Effector memory CD8-positive, alpha-beta T cell (primary cell): ENCODE measurements around the gene MBNL3.
"Not testable (repeated sequence)": the region's sequence is repeated elsewhere in the genome, so short reads cannot be mapped to it uniquely, and the experiment has no call there.

Source experiments
- ATAC-seq: fragments of 150-1000 bp; cut with Tn5 transposase; replicated peaks from 2 replicates; pipeline ENCODE4 v1.10.0; 2021; ENCODE audit warnings: mild to moderate bottlenecking, moderate library complexity
- DNase-seq, 3 experiments: peaks; one replicate each; pipeline ENCODE4 v3.0.0; 2021
- H3K27ac Mint-ChIP-seq, 2 donors: one replicate each; pipeline ENCODE4 v1.8.0; 2022; ENCODE audit warnings: mild to moderate bottlenecking in 2 of 2, mixed read lengths in 2 of 2, moderate library complexity in 2 of 2
- H3K27me3 Mint-ChIP-seq, 2 donors: one replicate each; pipeline ENCODE4 v1.8.0; 2022; ENCODE audit warnings: mixed read lengths in 2 of 2
- H3K36me3 Mint-ChIP-seq: one replicate; pipeline ENCODE4 v1.8.0; 2022; ENCODE audit warnings: mild to moderate bottlenecking, moderate library complexity, mixed read lengths; ENCODE audit not compliant: insufficient read depth
- H3K4me1 Mint-ChIP-seq, 2 donors: one replicate each; pipeline ENCODE4 v1.8.0; 2022; ENCODE audit warnings: low read depth in 2 of 2, mixed read lengths in 2 of 2
- H3K4me3 Mint-ChIP-seq, 2 donors: one replicate each; pipeline ENCODE4 v1.8.0; 2022; ENCODE audit warnings: mild to moderate bottlenecking in 2 of 2, mixed read lengths in 2 of 2, moderate library complexity in 2 of 2
- H3K9me3 Mint-ChIP-seq, 2 donors: one replicate each; pipeline ENCODE4 v1.8.0; 2022; ENCODE audit warnings: mixed read lengths in 2 of 2

The MBNL3 gene

DNA sequence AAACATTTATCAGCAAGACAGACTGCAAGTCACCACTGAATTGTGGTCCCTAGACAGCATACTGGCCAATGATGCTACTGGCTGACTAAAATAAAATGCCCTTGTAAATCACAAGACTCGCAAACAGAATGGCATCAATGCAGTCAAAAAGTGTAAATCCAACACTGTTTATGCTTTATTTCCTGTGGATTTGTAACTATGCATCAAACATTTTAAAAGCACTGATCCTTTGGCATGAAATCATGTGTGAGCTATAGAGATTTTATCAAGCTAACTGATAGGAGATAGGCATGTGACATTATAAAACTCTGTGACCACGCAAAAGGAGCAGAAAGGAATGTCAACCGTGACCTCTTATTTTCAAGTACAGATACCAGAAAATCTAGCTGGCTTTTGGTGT lies 20.8 kb downstream of the MBNL3 start:
- DNase-seq = no peak
- Mint-ChIP-seq H3K4me1 (no peaks in the 10 kb centered on the region), H3K27me3 (no peaks in the 10 kb centered on the region), H3K4me3 (no peak overlapping the region), H3K9me3 (no peaks in the 10 kb centered on the region), H3K36me3 (no peaks in the 10 kb centered on the region), H3K27ac (no peak overlapping the region)
- no peak for ATAC-seq

DNA sequence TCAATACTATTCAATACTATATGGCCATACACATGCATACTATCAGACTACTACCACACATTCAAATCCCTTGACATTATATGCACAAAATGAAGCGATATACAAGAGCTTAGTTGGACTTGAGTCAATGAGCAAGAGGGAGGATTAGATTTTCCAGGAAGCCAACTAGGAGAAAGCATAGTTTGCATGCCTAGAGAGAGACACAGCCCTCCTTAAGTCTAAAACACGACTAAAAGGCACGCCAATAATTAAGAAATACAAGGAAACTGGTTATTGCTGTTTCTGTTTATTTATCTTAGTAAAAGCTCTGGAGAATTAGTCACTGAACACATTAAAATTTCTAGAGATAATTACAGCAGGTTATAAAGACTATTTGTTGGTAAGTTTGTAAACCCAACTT lies 21.8 kb downstream of the MBNL3 start:
- H3K9me3 Mint-ChIP-seq = no peaks in the 10 kb centered on the region
- ATAC-seq = no peak
- no peak overlapping the region for H3K27ac Mint-ChIP-seq
- H3K4me3 Mint-ChIP-seq = no peak overlapping the region
- H3K27me3 Mint-ChIP-seq = no peaks in the 10 kb centered on the region
- no peak for DNase-seq
- no peaks in the 10 kb centered on the region for H3K36me3 Mint-ChIP-seq
- H3K4me1 Mint-ChIP-seq = peaks cover 0 to 1% of the 10 kb centered on the region in 2 donors

DNA sequence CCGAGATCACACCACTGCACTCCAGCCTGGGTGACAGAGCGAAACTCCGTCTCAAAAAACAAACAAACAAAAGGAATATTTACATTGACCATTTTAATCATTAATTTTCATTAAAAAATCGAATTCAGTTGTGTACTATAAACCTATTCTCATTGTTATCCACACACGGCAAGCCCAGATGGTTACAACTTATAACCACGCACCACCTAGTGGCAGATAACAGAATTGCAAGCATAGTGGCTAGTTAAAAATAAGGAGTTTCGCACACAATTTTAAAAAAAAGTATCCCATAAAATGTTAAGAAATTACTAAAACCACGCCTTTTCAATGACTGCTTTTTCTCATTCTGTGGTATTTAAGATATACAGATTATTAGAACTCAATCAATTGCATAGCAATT lies 25.4 kb downstream of the MBNL3 start:
- Mint-ChIP-seq H3K36me3 (peaks cover 3% of the 10 kb centered on the region), H3K9me3 (no peaks in the 10 kb centered on the region), H3K4me3 (no peak overlapping the region), H3K27ac (no peak overlapping the region), H3K27me3 (no peaks in the 10 kb centered on the region), H3K4me1 (peaks cover 2 to 4% of the 10 kb centered on the region in 2 donors)
- no peak for ATAC-seq
- no peak for DNase-seq

- Mint-ChIP-seq H3K4me3 (no peak overlapping the region), H3K4me1 (peaks cover 2 to 4% of the 10 kb centered on the region in 2 donors), H3K27ac (no peak overlapping the region), H3K9me3 (no peaks in the 10 kb centered on the region), H3K36me3 (peaks cover 3% of the 10 kb centered on the region), H3K27me3 (no peaks in the 10 kb centered on the region)
- no peak for DNase-seq
- no peak for ATAC-seq
These were observed 27.0 kb downstream of the MBNL3 start for GRCh38 chrX:132461886-132462285.

- H3K27me3 Mint-ChIP-seq = no peaks in the 10 kb centered on the region
- H3K4me3 Mint-ChIP-seq = no peak overlapping the region
- no peak overlapping the region for H3K27ac Mint-ChIP-seq
- H3K36me3 Mint-ChIP-seq = no peaks in the 10 kb centered on the region
- H3K9me3 Mint-ChIP-seq = no peaks in the 10 kb centered on the region
- ATAC-seq (no peak), DNase-seq (no peak)
- H3K4me1 Mint-ChIP-seq = peaks cover 0 to 4% of the 10 kb centered on the region in 2 donors
These were observed 35.8 kb downstream of the MBNL3 start for GRCh38 chrX:132452911-132453550.

DNA sequence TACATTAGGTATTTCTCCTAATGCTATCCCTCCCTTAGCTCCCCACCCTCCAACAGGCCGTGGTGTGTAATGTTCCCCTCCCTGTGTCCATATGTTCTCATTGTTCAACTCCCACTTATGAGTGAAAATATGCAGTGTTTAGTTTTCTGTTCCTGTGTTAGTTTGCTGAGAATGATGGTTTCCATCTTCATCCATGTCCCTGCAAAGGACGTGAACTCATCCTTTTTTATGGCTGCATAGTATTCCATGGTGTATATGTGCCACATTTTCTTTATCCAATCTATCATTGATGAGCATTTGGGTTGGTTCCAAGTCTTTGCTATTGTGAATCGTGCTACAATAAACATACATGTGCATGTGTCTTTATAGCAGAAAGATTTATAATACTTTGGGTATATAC lies 42.9 kb downstream of the MBNL3 start:
- not testable (repeated sequence) for H3K27ac Mint-ChIP-seq, H3K9me3 Mint-ChIP-seq, DNase-seq, ATAC-seq, H3K4me3 Mint-ChIP-seq, H3K36me3 Mint-ChIP-seq, H3K27me3 Mint-ChIP-seq, H3K4me1 Mint-ChIP-seq

DNA sequence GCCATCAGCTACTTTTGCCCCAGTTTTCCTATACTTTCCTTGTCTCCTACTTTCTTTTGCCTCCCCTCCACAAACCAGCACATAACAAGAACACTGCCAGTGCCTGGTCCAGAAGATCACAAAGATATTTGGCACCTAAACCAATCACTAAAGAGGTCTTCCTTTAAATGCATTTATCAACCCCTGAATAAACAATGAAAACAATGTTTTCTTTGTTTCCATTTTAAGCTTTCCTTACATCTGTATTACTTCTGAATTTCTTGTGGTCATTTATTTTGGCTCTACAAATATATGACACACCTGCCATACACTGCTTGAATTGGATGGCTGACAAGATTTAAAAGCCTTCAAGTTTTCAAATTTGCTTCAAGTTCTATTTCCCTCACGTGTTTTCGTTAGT lies 43.9 kb downstream of the MBNL3 start:
- ATAC-seq (no peak), DNase-seq (no peak)
- H3K4me3 Mint-ChIP-seq = no peak overlapping the region

DNA sequence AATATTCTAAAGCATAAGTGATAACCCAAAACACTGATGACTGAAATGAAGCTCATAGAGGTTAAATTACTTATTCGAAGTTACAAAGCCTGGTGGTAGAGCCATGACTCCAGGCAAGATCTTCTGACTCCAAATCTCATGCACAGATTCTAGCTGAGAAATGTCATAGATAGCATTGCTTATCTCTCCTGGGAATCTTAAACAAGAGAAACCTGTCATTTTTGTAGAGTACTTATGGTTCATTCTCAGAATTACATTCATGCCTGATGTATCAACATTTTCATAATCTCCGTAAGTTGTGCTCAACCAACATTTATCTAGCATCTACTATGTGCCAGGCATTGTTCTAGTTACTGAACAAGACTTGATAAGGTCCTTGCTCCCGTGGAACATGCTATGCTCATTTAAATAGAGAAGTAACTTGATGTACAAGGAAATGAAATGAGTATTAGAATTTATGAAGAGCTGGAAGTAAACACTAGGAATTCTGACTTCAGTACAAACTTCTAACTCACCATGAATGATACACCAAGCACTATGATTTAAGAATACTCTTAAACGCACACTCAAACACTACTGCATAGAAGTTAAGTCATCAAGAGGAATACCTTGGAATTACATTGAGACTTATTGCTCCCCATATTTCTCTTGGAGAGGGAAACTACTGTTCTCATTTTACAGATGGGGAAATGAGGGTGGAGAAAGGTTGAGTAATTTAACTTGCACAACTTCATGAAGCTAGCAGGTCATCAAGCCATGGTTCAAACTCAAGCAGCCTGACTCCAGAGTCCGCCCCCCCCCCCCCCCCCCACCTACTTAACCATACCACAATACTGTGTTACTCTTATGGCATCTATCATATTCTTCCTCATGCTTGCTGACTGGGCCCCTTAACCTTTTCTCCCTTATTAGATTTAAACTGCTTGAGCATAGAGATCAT lies 45.4 kb downstream of the MBNL3 start:
- no peak for DNase-seq
- H3K36me3 Mint-ChIP-seq = no peaks in the 10 kb centered on the region
- H3K27me3 Mint-ChIP-seq = no peaks in the 10 kb centered on the region
- H3K4me3 Mint-ChIP-seq = no peak overlapping the region
- peaks cover 2 to 4% of the 10 kb centered on the region in 2 donors for H3K4me1 Mint-ChIP-seq
- H3K9me3 Mint-ChIP-seq = no peaks in the 10 kb centered on the region
- H3K27ac Mint-ChIP-seq = no peak overlapping the region
- no peak for ATAC-seq

More for the DNA sequence above, 43.9 kb downstream of the MBNL3 start:
- no peaks in the 10 kb centered on the region for H3K36me3 Mint-ChIP-seq
- no peaks in the 10 kb centered on the region for H3K27me3 Mint-ChIP-seq
- no peak overlapping the region for H3K27ac Mint-ChIP-seq
- peaks cover 2 to 4% of the 10 kb centered on the region in 2 donors for H3K4me1 Mint-ChIP-seq
- no peaks in the 10 kb centered on the region for H3K9me3 Mint-ChIP-seq

DNA sequence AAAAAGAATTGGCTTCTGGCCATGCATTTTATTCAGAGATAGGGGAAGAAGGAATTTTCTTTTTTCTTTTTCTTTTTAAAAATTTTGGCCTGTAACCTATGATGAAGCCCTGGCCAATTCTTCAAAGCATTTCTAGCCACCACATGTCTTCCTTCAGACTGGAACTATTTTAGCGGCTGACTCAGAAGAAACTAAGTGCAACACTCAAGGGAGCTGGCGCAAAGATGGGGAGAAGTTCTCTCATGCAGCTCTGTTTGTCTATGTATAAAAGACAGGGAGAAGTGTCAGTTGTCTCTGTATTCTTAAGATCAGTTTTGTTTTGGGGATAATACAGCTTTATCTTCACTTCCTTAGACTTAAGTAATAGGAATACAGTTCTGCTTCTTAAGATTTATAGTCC lies 46.1 kb downstream of the MBNL3 start:
- Mint-ChIP-seq H3K9me3 (no peaks in the 10 kb centered on the region), H3K27ac (no peak overlapping the region), H3K4me1 (peaks cover 2 to 4% of the 10 kb centered on the region in 2 donors), H3K4me3 (no peak overlapping the region), H3K27me3 (no peaks in the 10 kb centered on the region), H3K36me3 (no peaks in the 10 kb centered on the region)
- DNase-seq (no peak), ATAC-seq (no peak)

- H3K4me3 Mint-ChIP-seq = no peak overlapping the region
- H3K4me1 Mint-ChIP-seq = peaks cover 3 to 7% of the 10 kb centered on the region in 2 donors
- no peak for ATAC-seq
- H3K36me3 Mint-ChIP-seq = no peaks in the 10 kb centered on the region
- H3K9me3 Mint-ChIP-seq = no peaks in the 10 kb centered on the region
- DNase-seq = no peak
- no peak overlapping the region for H3K27ac Mint-ChIP-seq
- H3K27me3 Mint-ChIP-seq = no peaks in the 10 kb centered on the region
These were observed 53.6 kb downstream of the MBNL3 start for GRCh38 chrX:132435222-132435621.

DNA sequence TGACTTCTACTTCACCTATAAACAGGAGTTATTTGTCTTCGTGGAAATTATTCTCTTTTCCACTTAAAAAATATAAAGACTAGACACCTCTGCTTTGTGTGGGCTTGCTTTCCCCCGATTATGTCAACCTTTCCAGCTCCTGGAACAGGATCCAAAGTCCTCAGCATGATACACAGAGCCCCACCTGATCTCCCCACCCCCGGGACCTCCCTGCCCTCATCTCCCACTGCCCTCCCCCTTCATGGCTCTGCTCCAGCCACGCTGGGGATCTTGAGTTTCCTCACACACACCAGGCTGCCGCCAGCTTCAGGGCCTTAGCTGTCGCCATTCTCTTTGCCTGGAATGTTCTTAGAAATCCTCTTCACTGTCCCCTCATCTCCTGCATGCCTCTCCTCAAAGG lies 55.3 kb downstream of the MBNL3 start:
- no peaks in the 10 kb centered on the region for H3K27me3 Mint-ChIP-seq
- no peak for DNase-seq
- no peaks in the 10 kb centered on the region for H3K9me3 Mint-ChIP-seq
- peaks cover 3 to 7% of the 10 kb centered on the region in 2 donors for H3K4me1 Mint-ChIP-seq
- H3K27ac Mint-ChIP-seq = peak overlapping the region in 1 of 2 donors; percentile 82
- no peaks in the 10 kb centered on the region for H3K36me3 Mint-ChIP-seq
- ATAC-seq = no peak
- no peak overlapping the region for H3K4me3 Mint-ChIP-seq

- no peaks in the 10 kb centered on the region for H3K9me3 Mint-ChIP-seq
- DNase-seq = no peak
- H3K27me3 Mint-ChIP-seq = no peaks in the 10 kb centered on the region
- H3K4me1 Mint-ChIP-seq = peaks cover 3 to 7% of the 10 kb centered on the region in 2 donors
- ATAC-seq = no peak
- H3K27ac Mint-ChIP-seq = no peak overlapping the region
- H3K36me3 Mint-ChIP-seq = no peaks in the 10 kb centered on the region
- H3K4me3 Mint-ChIP-seq = no peak overlapping the region
These were observed 55.8 kb downstream of the MBNL3 start for GRCh38 chrX:132433001-132433400.

GRCh38 chrX:132428896-132429295 lies 59.9 kb downstream of the MBNL3 start:
- H3K4me1 Mint-ChIP-seq = peaks cover 8 to 15% of the 10 kb centered on the region in 2 donors
- no peaks in the 10 kb centered on the region for H3K27me3 Mint-ChIP-seq
- H3K9me3 Mint-ChIP-seq = no peaks in the 10 kb centered on the region
- ATAC-seq = no peak
- no peak overlapping the region for H3K4me3 Mint-ChIP-seq
- no peak for DNase-seq
- H3K36me3 Mint-ChIP-seq = no peaks in the 10 kb centered on the region
- H3K27ac Mint-ChIP-seq = no peak overlapping the region

GRCh38 chrX:132426695-132427281 lies 62.0 kb downstream of the MBNL3 start:
- no peaks in the 10 kb centered on the region for H3K9me3 Mint-ChIP-seq
- H3K4me1 Mint-ChIP-seq = peaks cover 7 to 16% of the 10 kb centered on the region in 2 donors
- no peak overlapping the region for H3K4me3 Mint-ChIP-seq
- DNase-seq (no peak), ATAC-seq (no peak)
- H3K27ac Mint-ChIP-seq = peak overlapping the region; percentile 7 to 67
- H3K36me3 Mint-ChIP-seq = no peaks in the 10 kb centered on the region
- H3K27me3 Mint-ChIP-seq = no peaks in the 10 kb centered on the region
